ENCODE measurements around the gene ELOVL5. TPM values are rescaled to one million over a fixed set of nuclear protein-coding genes. Genes with fewer than 3 reads are reported as not detected.

The ELOVL5 gene
- total RNA-seq, 1 donor from 2014 or later: 185 TPM

DNA sequence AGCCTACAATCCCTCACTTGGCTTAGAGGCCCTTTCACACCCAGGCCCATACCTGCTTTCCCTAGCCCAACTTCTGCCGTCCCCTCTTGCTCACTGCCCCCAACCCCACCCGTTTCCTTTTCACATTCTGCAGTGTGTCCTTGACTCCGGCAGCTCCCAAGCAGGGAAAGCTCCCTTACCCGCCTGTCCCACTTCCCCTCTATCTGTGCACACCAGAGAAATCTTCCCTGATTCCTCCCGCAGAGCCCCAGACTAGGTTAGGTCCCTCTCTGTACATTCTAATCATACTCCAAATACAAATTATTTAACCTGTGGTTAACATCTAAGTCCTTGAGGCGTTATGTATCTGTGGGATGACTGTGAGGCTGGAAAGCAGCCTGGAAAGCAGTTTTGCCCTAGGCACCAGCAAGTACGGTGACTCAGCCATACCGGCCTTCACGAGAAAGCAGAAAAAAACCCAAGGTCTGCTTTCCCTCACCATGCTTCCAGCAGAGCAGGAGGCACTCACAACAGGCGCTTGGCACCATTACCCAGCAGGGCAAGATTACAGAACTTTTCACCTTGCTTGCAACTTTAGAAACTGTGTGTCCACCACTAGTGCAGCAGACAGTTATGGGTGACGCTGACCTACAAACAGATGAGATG lies 22.3 kb downstream of the ELOVL5 start:
- Histone ChIP-seq H3K4me3 (no peak overlapping the region), H4K20me1 (ENCODE audit: low read depth) (peaks cover 63% of the 10 kb centered on the region), H3F3A (ENCODE audit: low read depth) (no peaks in the 10 kb centered on the region), H3K27me3 (no peaks in the 10 kb centered on the region), H3K9me3 (ENCODE audit: low read depth) (no peaks in the 10 kb centered on the region), H3K36me3 (no peaks in the 10 kb centered on the region), H3K9ac (no peak overlapping the region), H3K79me2 (ENCODE audit: low read depth) (peaks cover 98% of the 10 kb centered on the region), H3K4me2 (no peak overlapping the region), H3K27ac (no peak overlapping the region), H3K4me1 (peaks cover 19% of the 10 kb centered on the region), H2AFZ (replicated peaks) (no peak overlapping the region)
- TF ChIP-seq EZH2 (IDR thresholded peaks at IDR 0.05) (no peak), EZH2phosphoT487 (IDR thresholded peaks at IDR 0.05) (no peak)
- TF ChIP-seq, protein P1, sequence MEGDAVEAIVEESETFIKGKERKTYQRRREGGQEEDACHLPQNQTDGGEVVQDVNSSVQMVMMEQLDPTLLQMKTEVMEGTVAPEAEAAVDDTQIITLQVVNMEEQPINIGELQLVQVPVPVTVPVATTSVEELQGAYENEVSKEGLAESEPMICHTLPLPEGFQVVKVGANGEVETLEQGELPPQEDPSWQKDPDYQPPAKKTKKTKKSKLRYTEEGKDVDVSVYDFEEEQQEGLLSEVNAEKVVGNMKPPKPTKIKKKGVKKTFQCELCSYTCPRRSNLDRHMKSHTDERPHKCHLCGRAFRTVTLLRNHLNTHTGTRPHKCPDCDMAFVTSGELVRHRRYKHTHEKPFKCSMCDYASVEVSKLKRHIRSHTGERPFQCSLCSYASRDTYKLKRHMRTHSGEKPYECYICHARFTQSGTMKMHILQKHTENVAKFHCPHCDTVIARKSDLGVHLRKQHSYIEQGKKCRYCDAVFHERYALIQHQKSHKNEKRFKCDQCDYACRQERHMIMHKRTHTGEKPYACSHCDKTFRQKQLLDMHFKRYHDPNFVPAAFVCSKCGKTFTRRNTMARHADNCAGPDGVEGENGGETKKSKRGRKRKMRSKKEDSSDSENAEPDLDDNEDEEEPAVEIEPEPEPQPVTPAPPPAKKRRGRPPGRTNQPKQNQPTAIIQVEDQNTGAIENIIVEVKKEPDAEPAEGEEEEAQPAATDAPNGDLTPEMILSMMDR (IDR thresholded peaks at IDR 0.05): no peak
- no peak overlapping the region for H3K4me3 Mint-ChIP-seq
- no peak for DNase-seq (ENCODE audit: low spot score)
- H3K36me3 Mint-ChIP-seq: peaks cover 31% of the 10 kb centered on the region
- H3K4me1 Mint-ChIP-seq: peaks cover 17% of the 10 kb centered on the region
- H3K9me3 Mint-ChIP-seq: peaks cover 18% of the 10 kb centered on the region
- H3K27me3 Mint-ChIP-seq (ENCODE audit: insufficient read depth, low read depth): peaks cover 4% of the 10 kb centered on the region
- H3K27ac Mint-ChIP-seq: no peak overlapping the region

DNA sequence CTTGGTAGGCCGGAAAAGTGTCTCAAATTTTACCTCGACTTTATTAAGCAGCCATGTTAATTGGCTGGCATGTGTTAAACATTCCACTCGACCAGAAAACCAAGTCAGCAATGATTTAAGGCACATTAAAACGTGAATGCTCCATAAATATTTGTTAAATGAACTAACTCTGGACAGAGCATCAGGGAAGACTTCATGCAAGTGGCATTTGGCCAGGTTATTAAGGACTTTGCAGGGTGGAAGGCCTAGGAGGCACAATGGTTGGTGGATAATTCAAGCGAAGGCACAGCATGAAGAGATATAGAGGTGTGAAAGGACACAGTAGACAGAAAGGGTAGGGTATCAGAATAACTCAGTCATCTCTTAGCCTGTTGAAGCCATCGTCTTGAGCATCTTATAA lies 23.0 kb downstream of the ELOVL5 start:
- Histone ChIP-seq H3K27me3 (no peaks in the 10 kb centered on the region), H3K4me3 (no peak overlapping the region), H3K36me3 (no peaks in the 10 kb centered on the region), H3K4me1 (peaks cover 22% of the 10 kb centered on the region), H3K9me3 (ENCODE audit: low read depth) (no peaks in the 10 kb centered on the region), H4K20me1 (ENCODE audit: low read depth) (peaks cover 60% of the 10 kb centered on the region), H3K4me2 (no peak overlapping the region), H3K27ac (no peak overlapping the region), H3K9ac (no peak overlapping the region), H3K79me2 (ENCODE audit: low read depth) (peaks cover 98% of the 10 kb centered on the region), H3F3A (ENCODE audit: low read depth) (no peaks in the 10 kb centered on the region), H2AFZ (replicated peaks) (no peak overlapping the region)
- peaks cover 20% of the 10 kb centered on the region for H3K4me1 Mint-ChIP-seq
- H3K9me3 Mint-ChIP-seq: peaks cover 18% of the 10 kb centered on the region
- no peak overlapping the region for H3K4me3 Mint-ChIP-seq
- H3K27me3 Mint-ChIP-seq (ENCODE audit: insufficient read depth, low read depth): peaks cover 4% of the 10 kb centered on the region
- no peak overlapping the region for H3K27ac Mint-ChIP-seq
- peaks cover 29% of the 10 kb centered on the region for H3K36me3 Mint-ChIP-seq
- no peak for DNase-seq (ENCODE audit: low spot score)
- no peak for TF ChIP-seq EZH2phosphoT487 (IDR thresholded peaks at IDR 0.05)
- TF ChIP-seq EZH2 (IDR thresholded peaks at IDR 0.05): no peak
- TF ChIP-seq, protein P1 (IDR thresholded peaks at IDR 0.05): no peak

DNA sequence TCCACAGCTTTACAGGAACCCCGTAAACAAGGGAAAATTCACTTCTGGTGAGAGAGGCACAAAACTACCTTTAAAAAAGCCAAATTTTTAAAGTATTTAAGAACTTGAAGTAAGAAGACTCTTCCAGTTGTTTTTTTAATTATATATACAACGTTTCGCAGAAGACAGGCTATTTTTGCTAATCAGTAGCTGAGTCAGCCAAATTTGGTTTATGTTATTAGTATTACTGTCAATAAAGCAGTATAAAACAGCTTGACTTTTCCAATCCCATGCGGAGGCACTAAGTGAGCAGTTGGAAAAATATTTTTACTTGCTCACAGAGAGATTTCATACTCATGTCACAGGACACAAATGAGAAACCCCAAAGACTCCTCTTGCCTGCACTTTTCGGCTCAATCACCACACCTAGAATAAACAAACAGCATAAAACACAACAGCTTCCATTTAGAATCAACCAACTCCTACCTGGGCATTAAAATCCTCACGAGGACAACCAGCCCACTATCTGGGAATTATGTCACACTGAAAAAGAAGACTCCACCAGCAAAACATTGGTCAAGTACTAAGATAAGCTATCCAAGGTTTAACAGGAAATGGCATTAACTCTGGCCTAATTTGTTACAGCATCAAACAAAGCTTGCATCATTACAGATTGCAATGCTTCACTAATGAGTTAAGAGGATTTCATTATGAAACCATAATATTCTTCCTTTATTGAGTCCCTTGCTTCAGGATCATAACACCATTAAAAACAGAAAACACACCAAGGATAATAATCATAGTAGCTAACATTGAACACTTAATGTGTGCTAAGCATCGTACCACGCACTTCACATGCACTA lies 26.3 kb downstream of the ELOVL5 start:
- no peak for DNase-seq (ENCODE audit: low spot score)
- peaks cover 35% of the 10 kb centered on the region for H4K20me1 ChIP-seq (ENCODE audit: low read depth)
- H3K36me3 ChIP-seq: no peaks in the 10 kb centered on the region
- Mint-ChIP-seq H3K27me3 (ENCODE audit: insufficient read depth, low read depth) (peaks cover 4% of the 10 kb centered on the region), H3K27ac (no peak overlapping the region), H3K4me3 (no peak overlapping the region), H3K36me3 (peaks cover 34% of the 10 kb centered on the region), H3K4me1 (peaks cover 17% of the 10 kb centered on the region), H3K9me3 (peaks cover 23% of the 10 kb centered on the region)
- H3K4me3 ChIP-seq: no peak overlapping the region
- TF ChIP-seq EZH2phosphoT487 (IDR thresholded peaks at IDR 0.05) (no peak), EZH2 (IDR thresholded peaks at IDR 0.05) (no peak)
- TF ChIP-seq, protein P1 (IDR thresholded peaks at IDR 0.05): no peak
- H3K79me2 ChIP-seq (ENCODE audit: low read depth): peaks cover 98% of the 10 kb centered on the region
- no peaks in the 10 kb centered on the region for H3K9me3 ChIP-seq (ENCODE audit: low read depth)
- peaks cover 18% of the 10 kb centered on the region for H3K4me1 ChIP-seq
- H2AFZ ChIP-seq (replicated peaks): no peak overlapping the region
- H3K4me2 ChIP-seq: peak overlapping the region; percentile 10
- H3K27ac ChIP-seq: no peak overlapping the region
- H3K27me3 ChIP-seq: no peaks in the 10 kb centered on the region
- no peaks in the 10 kb centered on the region for H3F3A ChIP-seq (ENCODE audit: low read depth)
- no peak overlapping the region for H3K9ac ChIP-seq

Measured in neural progenitor cell (in vitro differentiated cells).